MM.1S (cell line): ENCODE results near the gene WDR70.

Experiments used
- EZH2 ChIP-seq: fragments of 300-600 bp; sonication (generic); optimal IDR thresholded peaks from 2 replicates; pipeline ENCODE3; 2017; ENCODE audit warnings: low read depth, mild to moderate bottlenecking, antibody characterized with exemption, low read length, mixed read lengths
- EZH2phosphoT487 ChIP-seq: fragments of 300-600 bp; sonication (generic); IDR thresholded peaks from 2 replicates; pipeline ENCODE4 v1.6.1; 2018; ENCODE audit warnings: antibody characterized with exemption, low read length
- TF ChIP-seq, protein P1 (sequence below): fragments of 300-600 bp; sonication (generic); IDR thresholded peaks from 2 replicates; pipeline ENCODE4 v1.5.1; 2016; ENCODE audit warnings: antibody characterized with exemption, low read length, mixed read lengths

- TF ChIP-seq EZH2 (no peak), EZH2phosphoT487 (no peak)
- TF ChIP-seq, protein P1, sequence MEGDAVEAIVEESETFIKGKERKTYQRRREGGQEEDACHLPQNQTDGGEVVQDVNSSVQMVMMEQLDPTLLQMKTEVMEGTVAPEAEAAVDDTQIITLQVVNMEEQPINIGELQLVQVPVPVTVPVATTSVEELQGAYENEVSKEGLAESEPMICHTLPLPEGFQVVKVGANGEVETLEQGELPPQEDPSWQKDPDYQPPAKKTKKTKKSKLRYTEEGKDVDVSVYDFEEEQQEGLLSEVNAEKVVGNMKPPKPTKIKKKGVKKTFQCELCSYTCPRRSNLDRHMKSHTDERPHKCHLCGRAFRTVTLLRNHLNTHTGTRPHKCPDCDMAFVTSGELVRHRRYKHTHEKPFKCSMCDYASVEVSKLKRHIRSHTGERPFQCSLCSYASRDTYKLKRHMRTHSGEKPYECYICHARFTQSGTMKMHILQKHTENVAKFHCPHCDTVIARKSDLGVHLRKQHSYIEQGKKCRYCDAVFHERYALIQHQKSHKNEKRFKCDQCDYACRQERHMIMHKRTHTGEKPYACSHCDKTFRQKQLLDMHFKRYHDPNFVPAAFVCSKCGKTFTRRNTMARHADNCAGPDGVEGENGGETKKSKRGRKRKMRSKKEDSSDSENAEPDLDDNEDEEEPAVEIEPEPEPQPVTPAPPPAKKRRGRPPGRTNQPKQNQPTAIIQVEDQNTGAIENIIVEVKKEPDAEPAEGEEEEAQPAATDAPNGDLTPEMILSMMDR = no peak
Observed at GRCh38 chr5:37580106-37580505, 201.0 kb downstream of the WDR70 start.
